NCI-H345 (cell line): ENCODE measurements around the gene FGD4.
A peak's percentile ranks its signal among the peaks of the same experiment; 100 is the strongest.

ENCODE experiments used
- DNase-seq: peaks from one replicate; lab custom pipeline; 2025; lab: John Stamatoyannopoulos, UW

The FGD4 gene

GRCh38 chr12:32399370-32400113 is at the start of gene FGD4:
Gene FGD4, plus strand, starts transcription at chr12:32399558.
- peak; percentile 92 for DNase-seq

- DNase-seq = no peak
Observed at GRCh38 chr12:32353540-32353939, 45.8 kb upstream of the FGD4 start.

GRCh38 chr12:32357601-32358249 is 41.6 kb upstream of the FGD4 start:
- no peak for DNase-seq

- DNase-seq = no peak
Observed at GRCh38 chr12:32360956-32361355, 38.4 kb upstream of the FGD4 start.

GRCh38 chr12:32362892-32363291 is 36.5 kb upstream of the FGD4 start:
- no peak for DNase-seq

- DNase-seq = peak; percentile 58
Observed at GRCh38 chr12:32365473-32366064, 33.8 kb upstream of the FGD4 start.

GRCh38 chr12:32366714-32367113 is 32.6 kb upstream of the FGD4 start:
- DNase-seq = no peak

GRCh38 chr12:32367381-32367780 is 32.0 kb upstream of the FGD4 start:
- DNase-seq = no peak

GRCh38 chr12:32369202-32369601 is 30.2 kb upstream of the FGD4 start:
- DNase-seq = no peak

- no peak for DNase-seq
Observed at GRCh38 chr12:32377344-32378055, 21.9 kb upstream of the FGD4 start.

- DNase-seq = no peak
Observed at GRCh38 chr12:32379213-32379612, 20.1 kb upstream of the FGD4 start.

- no peak for DNase-seq
Observed at GRCh38 chr12:32379667-32380066, 19.7 kb upstream of the FGD4 start.

GRCh38 chr12:32382226-32382625 is 17.1 kb upstream of the FGD4 start:
- no peak for DNase-seq

- DNase-seq = peak; percentile 27
Observed at GRCh38 chr12:32390572-32391219, 8.7 kb upstream of the FGD4 start.

GRCh38 chr12:32395026-32395425 is 4.3 kb upstream of the FGD4 start:
- no peak for DNase-seq

GRCh38 chr12:32397696-32398095 is 1.7 kb upstream of the FGD4 start:
- DNase-seq = peak; percentile 45

- no peak for DNase-seq
Observed at GRCh38 chr12:32398181-32398580, 1.2 kb upstream of the FGD4 start.

- no peak for DNase-seq
Observed at GRCh38 chr12:32398816-32399369, 465 bp upstream of the FGD4 start.

- DNase-seq = peak; percentile 38
Observed at GRCh38 chr12:32400114-32400672, 835 bp downstream of the FGD4 start.

GRCh38 chr12:32400866-32401265 is 1.5 kb downstream of the FGD4 start:
- no peak for DNase-seq

GRCh38 chr12:32402170-32402569 is 2.8 kb downstream of the FGD4 start:
- DNase-seq = no peak

GRCh38 chr12:32402946-32403345 is 3.6 kb downstream of the FGD4 start:
- DNase-seq = no peak
